Keratinocyte (primary cell): ENCODE measurements around the gene TAS2R39. TPM values are rescaled to one million over a fixed set of nuclear protein-coding genes. Genes with fewer than 3 reads are reported as not detected.

Experiments
- DNase-seq: peaks from one replicate; pipeline ENCODE4 v3.0.0-alpha.2; 2011; ENCODE audit warnings: low read depth, missing footprints, low spot score
- FAIRE-seq: peaks from 2 replicates; lab custom pipeline; 2011; peaks lifted over from hg19 to GRCh38; lab: Jason Lieb, UNC
- H2AFZ ChIP-seq: 2 replicates; pipeline ENCODE4 v1.6.0; 2012; ENCODE audit warnings: low read length, control low read depth, inconsistent platforms; ENCODE audit not compliant: control insufficient read depth
- H3K27ac ChIP-seq: 2 replicates; pipeline ENCODE4 v1.5.1; 2011; ENCODE audit warnings: low read length; ENCODE audit not compliant: control insufficient read depth, insufficient read depth
- H3K27me3 ChIP-seq: 3 replicates; pipeline ENCODE4 v1.6.0; 2011; ENCODE audit warnings: low read length; ENCODE audit not compliant: control insufficient read depth, insufficient read depth; ENCODE audit errors: extremely low read depth
- H3K36me3 ChIP-seq, 2 experiments: 2 replicates in 1 of 2; 3 replicates in 1 of 2; pipeline ENCODE4 v1.5.1; 2011; ENCODE audit warnings: low read length in 2 of 2, mild to moderate bottlenecking in 1 of 2; ENCODE audit not compliant: control insufficient read depth in 2 of 2, insufficient read depth in 2 of 2; ENCODE audit errors: extremely low read depth in 1 of 2
- H3K4me1 ChIP-seq: 3 replicates; pipeline ENCODE4 v1.5.1; 2011; ENCODE audit warnings: low read length; ENCODE audit not compliant: control insufficient read depth, insufficient read depth; ENCODE audit errors: extremely low read depth
- H3K4me2 ChIP-seq: 3 replicates; pipeline ENCODE4 v1.6.0; 2011; ENCODE audit warnings: low read depth, low read length; ENCODE audit not compliant: control insufficient read depth, insufficient read depth; ENCODE audit errors: extremely low read depth
- H3K4me3 ChIP-seq, 3 experiments: fragments of 200-600 bp in 1 of 3; sonication (generic) in 1 of 3; 2 replicates in 2 of 3; 3 replicates in 1 of 3; pipeline ENCODE4 v1.5.1; 2011 to 2016; ENCODE audit warnings: low read length in 3 of 3, mild to moderate bottlenecking in 3 of 3, control low read depth in 2 of 3, inconsistent platforms in 1 of 3, low read depth in 1 of 3, mixed read lengths in 1 of 3, mixed run types in 1 of 3, moderate library complexity in 1 of 3; ENCODE audit not compliant: control insufficient read depth in 2 of 3, insufficient read depth in 2 of 3; ENCODE audit errors: extremely low read depth in 1 of 3
- H3K79me2 ChIP-seq: 2 replicates; pipeline ENCODE4 v1.6.0; 2012; ENCODE audit warnings: low read length; ENCODE audit not compliant: control insufficient read depth, insufficient read depth
- H3K9ac ChIP-seq: 3 replicates; pipeline ENCODE4 v1.6.0; 2011; ENCODE audit warnings: low read length; ENCODE audit not compliant: control insufficient read depth, insufficient read depth; ENCODE audit errors: extremely low read depth
- H3K9me1 ChIP-seq: 3 replicates; pipeline ENCODE4 v1.6.0; 2011; ENCODE audit warnings: low read length; ENCODE audit not compliant: control insufficient read depth, insufficient read depth; ENCODE audit errors: extremely low read depth
- H3K9me3 ChIP-seq: 2 replicates; pipeline ENCODE4 v1.5.1; 2012; ENCODE audit warnings: low read depth, low read length; ENCODE audit not compliant: control insufficient read depth
- H4K20me1 ChIP-seq: 3 replicates; pipeline ENCODE4 v1.6.0; 2011; ENCODE audit warnings: low read length; ENCODE audit not compliant: control insufficient read depth, insufficient read depth; ENCODE audit errors: extremely low read depth
- CTCF ChIP-seq, 3 experiments: IDR thresholded peaks in 1 of 3; conservative IDR thresholded peaks in 1 of 3; optimal IDR thresholded peaks in 1 of 3; 2 replicates in 2 of 3; 3 replicates in 1 of 3; pipeline versions ENCODE3 to v1.5.1; 2011; ENCODE audit warnings: low read length in 3 of 3, mild to moderate bottlenecking in 3 of 3, moderate library complexity in 2 of 3, control low read depth in 1 of 3, inconsistent platforms in 1 of 3; ENCODE audit not compliant: insufficient read depth in 2 of 3; ENCODE audit errors: extremely low read depth in 1 of 3
- EZH2 ChIP-seq: IDR thresholded peaks from one replicate; pipeline ENCODE4 v1.6.1; 2012; ENCODE audit warnings: inconsistent platforms, mild to moderate bottlenecking, low read length, moderate library complexity
- dilution Hi-C: fragments of 300-500 bp; cut with MboI; formaldehyde crosslinking; loops from one replicate; pipeline ENCODE4 v1.7.0; 2020; ENCODE audit warnings: low sequenced_read_pairs; ENCODE audit not compliant: extremely low pct_ligation_motif_present
- polyA plus RNA-seq, 5 experiments: library from polyadenylated mRNA; depleted of rRNA in 3 of 5; stranded (reverse) in 3 of 5; stranded (forward) in 1 of 5; unstranded in 1 of 5; fragments of >200 nt; gene quantifications; 1 replicate in 1 of 5; 2 replicates in 3 of 5; 3 replicates in 1 of 5; pipeline versions ENCODE4 v1.2.1 to v1.2.3, GENCODE V29; 2011 to 2012; ENCODE audit warnings: missing spikeins in 2 of 5, low read depth in 1 of 5, low replicate concordance in 1 of 5
- small RNA-seq, 3 experiments: library from RNA; depleted of rRNA; stranded (forward); fragments of <200 nt; gene quantifications; one replicate each; pipeline ENCODE3, GENCODE V24; 2012; ENCODE audit warnings: low read depth in 3 of 3, low replicate concordance in 1 of 3; ENCODE audit not compliant: insufficient read length in 3 of 3

TAS2R39 gene
- polyA plus RNA-seq, 1 donor (not counting 4 experiments of a cell fraction or from before 2014, with no cell fraction given) = not detected

- no peaks in the 10 kb centered on the region for H3K9me3 ChIP-seq
- dilution Hi-C loops = no loop called here
- no peaks in the 10 kb centered on the region for H3K4me1 ChIP-seq
- H4K20me1 ChIP-seq = no peaks in the 10 kb centered on the region
- no peak overlapping the region for H3K27ac ChIP-seq
- TF ChIP-seq EZH2 (no peak), CTCF (optimal IDR thresholded peaks at IDR 0.05 in 1 of 3, IDR thresholded peaks at IDR 0.05 in 1 of 3, conservative IDR thresholded peaks at IDR 0.05 in 1 of 3; ENCODE audit: extremely low read depth in 1 of 3, insufficient read depth in 2 of 3, low read length in 3 of 3) (no peak)
- H3K9ac ChIP-seq = no peak overlapping the region
- no peaks in the 10 kb centered on the region for H3K79me2 ChIP-seq
- no peak overlapping the region for H3K4me3 ChIP-seq
- no peaks in the 10 kb centered on the region for H3K36me3 ChIP-seq
- H3K27me3 ChIP-seq = no peaks in the 10 kb centered on the region
- FAIRE-seq = no peak
- H3K9me1 ChIP-seq = no peaks in the 10 kb centered on the region
- no peak overlapping the region for H2AFZ ChIP-seq
- no peak overlapping the region for H3K4me2 ChIP-seq
- no peak for DNase-seq
Measured at GRCh38 chr7:143229054-143229790, 46.0 kb downstream of the TAS2R39 start.

- TF ChIP-seq EZH2 (no peak), CTCF (optimal IDR thresholded peaks at IDR 0.05 in 1 of 3, IDR thresholded peaks at IDR 0.05 in 1 of 3, conservative IDR thresholded peaks at IDR 0.05 in 1 of 3; ENCODE audit: extremely low read depth in 1 of 3, insufficient read depth in 2 of 3, low read length in 3 of 3) (no peak)
- dilution Hi-C loops = no loop called here
- Histone ChIP-seq H2AFZ (no peak overlapping the region), H3K9ac (no peak overlapping the region), H3K27me3 (no peaks in the 10 kb centered on the region), H3K9me3 (no peaks in the 10 kb centered on the region), H3K9me1 (no peaks in the 10 kb centered on the region), H3K27ac (no peak overlapping the region), H3K4me1 (no peaks in the 10 kb centered on the region), H3K4me2 (no peak overlapping the region), H3K36me3 (no peaks in the 10 kb centered on the region), H4K20me1 (no peaks in the 10 kb centered on the region), H3K4me3 (no peak overlapping the region), H3K79me2 (no peaks in the 10 kb centered on the region)
- no peak for DNase-seq
- FAIRE-seq = no peak
Measured at GRCh38 chr7:143230602-143231457, 47.6 kb downstream of the TAS2R39 start.

Small RNAs within 50 kb of the gene (small RNA-seq; reads per million reads assigned to genes)
- 0 reads per million in 3 experiments for gene AC073342.3

Other genes with a start within 250 kb of the TAS2R39 start
- gene TRPV5, start 249.7 kb upstream of the TAS2R39 start, polyA plus RNA-seq = not detected in 3 replicates
- gene LLCFC1, start 243.9 kb upstream of the TAS2R39 start, polyA plus RNA-seq = not detected in 3 replicates
- 0.09 TPM in 1 of 3 replicates, not detected in the others for gene KEL, start 221.1 kb upstream of the TAS2R39 start, polyA plus RNA-seq
- gene OR9A2, start 156.3 kb upstream of the TAS2R39 start, polyA plus RNA-seq = not detected in 3 replicates
- gene OR6V1, start 131.1 kb upstream of the TAS2R39 start, polyA plus RNA-seq = not detected in 3 replicates
- not detected in 3 replicates for gene PIP, start 51.3 kb upstream of the TAS2R39 start, polyA plus RNA-seq
- gene TAS2R40, start 38.6 kb downstream of the TAS2R39 start, polyA plus RNA-seq = not detected in 3 replicates
- gene GSTK1, start 80.0 kb downstream of the TAS2R39 start, polyA plus RNA-seq = 133 to 171 TPM (median 157 TPM) in 3 replicates
- 20.9 to 25.1 TPM (median 22.3 TPM) in 3 replicates for gene TMEM139, start 101.5 kb downstream of the TAS2R39 start, polyA plus RNA-seq
- gene CASP2, start 104.9 kb downstream of the TAS2R39 start, polyA plus RNA-seq = 9.1 to 21.9 TPM (median 12.8 TPM) in 3 replicates
- gene CLCN1, start 132.7 kb downstream of the TAS2R39 start, polyA plus RNA-seq = 0.03 to 0.05 TPM in 2 of 3 replicates, not detected in the other
- 0.12 to 0.24 TPM (median 0.21 TPM) in 3 replicates for gene FAM131B, start 179.3 kb downstream of the TAS2R39 start, polyA plus RNA-seq
- 17.6 to 77.8 TPM (median 22.5 TPM) in 3 replicates for gene ZYX, start 197.9 kb downstream of the TAS2R39 start, polyA plus RNA-seq
- gene EPHA1, start 225.4 kb downstream of the TAS2R39 start, polyA plus RNA-seq = 24.6 to 37.1 TPM (median 31.9 TPM) in 3 replicates